Stomach (tissue), 4 donors: ENCODE measurements around the gene ZNHIT3.

ENCODE experiments used
- POLR2A ChIP-seq, 4 donors: fragments of 450-650 bp; IDR thresholded peaks; one replicate each; pipeline ENCODE4 v1.6.1; 2016; ENCODE audit warnings: antibody characterized with exemption in 4 of 4, control low read depth in 2 of 4, mild to moderate bottlenecking in 1 of 4, moderate library complexity in 1 of 4
- TF ChIP-seq, protein P1 (sequence below), 7 experiments: fragments of 450-650 bp in 4 of 7; fragments of 200-600 bp in 3 of 7; sonication (generic) in 3 of 7; IDR thresholded peaks; one replicate each; pipeline ENCODE4 v1.5.1; 2016 to 2019; ENCODE audit warnings: antibody characterized with exemption in 7 of 7, control low read depth in 2 of 7, mild to moderate bottlenecking in 1 of 7

- TF ChIP-seq, protein P1, sequence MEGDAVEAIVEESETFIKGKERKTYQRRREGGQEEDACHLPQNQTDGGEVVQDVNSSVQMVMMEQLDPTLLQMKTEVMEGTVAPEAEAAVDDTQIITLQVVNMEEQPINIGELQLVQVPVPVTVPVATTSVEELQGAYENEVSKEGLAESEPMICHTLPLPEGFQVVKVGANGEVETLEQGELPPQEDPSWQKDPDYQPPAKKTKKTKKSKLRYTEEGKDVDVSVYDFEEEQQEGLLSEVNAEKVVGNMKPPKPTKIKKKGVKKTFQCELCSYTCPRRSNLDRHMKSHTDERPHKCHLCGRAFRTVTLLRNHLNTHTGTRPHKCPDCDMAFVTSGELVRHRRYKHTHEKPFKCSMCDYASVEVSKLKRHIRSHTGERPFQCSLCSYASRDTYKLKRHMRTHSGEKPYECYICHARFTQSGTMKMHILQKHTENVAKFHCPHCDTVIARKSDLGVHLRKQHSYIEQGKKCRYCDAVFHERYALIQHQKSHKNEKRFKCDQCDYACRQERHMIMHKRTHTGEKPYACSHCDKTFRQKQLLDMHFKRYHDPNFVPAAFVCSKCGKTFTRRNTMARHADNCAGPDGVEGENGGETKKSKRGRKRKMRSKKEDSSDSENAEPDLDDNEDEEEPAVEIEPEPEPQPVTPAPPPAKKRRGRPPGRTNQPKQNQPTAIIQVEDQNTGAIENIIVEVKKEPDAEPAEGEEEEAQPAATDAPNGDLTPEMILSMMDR (IDR thresholded peaks at IDR 0.05): no peak
- no peak for TF ChIP-seq POLR2A (IDR thresholded peaks at IDR 0.05)
Measured at GRCh38 chr17:36507266-36507665, 20.8 kb downstream of the ZNHIT3 start.
